ENCODE results near the gene DOCK7. TPM values are rescaled to one million over a fixed set of nuclear protein-coding genes. Genes with fewer than 3 reads are reported as not detected.

The DOCK7 gene
- total and polyA plus RNA-seq, 12 donors, result 3.5 to 17.1 (median 11.2) TPM

DNA sequence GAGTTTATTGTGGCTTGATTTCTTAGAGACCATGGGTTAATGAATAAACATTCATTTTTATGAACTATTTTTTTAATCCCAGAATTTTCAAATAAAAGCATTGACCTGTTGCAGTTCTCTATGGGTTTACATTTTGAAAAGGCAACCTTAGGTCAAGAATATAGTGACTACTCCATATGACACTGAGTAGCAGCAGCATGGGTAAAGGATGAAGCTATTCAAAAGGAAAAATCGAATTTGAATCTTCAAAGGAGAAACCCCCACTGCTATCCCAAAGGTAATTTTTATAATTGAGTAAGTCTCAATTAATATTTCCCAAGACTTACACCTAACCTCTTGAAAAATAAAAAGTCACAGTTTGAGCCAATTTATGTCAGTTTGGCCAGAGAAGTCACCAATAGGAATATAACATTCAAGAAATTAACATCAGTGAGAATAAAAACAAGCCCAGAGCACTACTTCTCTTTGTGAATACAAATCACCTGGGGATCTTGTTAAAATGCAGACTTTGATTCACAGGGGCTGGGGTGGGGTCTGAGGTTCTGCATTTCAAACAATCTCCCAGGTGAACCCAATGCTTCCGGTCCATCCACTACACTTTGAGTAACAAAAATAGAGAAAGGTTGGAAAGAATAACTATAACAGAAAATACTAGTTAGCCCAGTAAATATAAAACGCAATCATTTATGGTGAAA is 211.5 kb downstream of the DOCK7 start:
- Histone ChIP-seq H3K27me3 (no peaks in the 10 kb centered on the region), H3K36me3 (peaks cover 0 to 74% (median 14%) of the 10 kb centered on the region in 9 donors), H3K4me3 (no peak overlapping the region), H3K4me1 (no peaks in the 10 kb centered on the region), H3K27ac (no peak overlapping the region), H3K9me3 (no peaks in the 10 kb centered on the region)
- intact Hi-C loops (cut with DNase I), result no loop called here
- DNase-seq (no peak), ATAC-seq (no peak)
- TF ChIP-seq CTCF (IDR thresholded peaks at IDR 0.05), result no peak
- 77 to 84% methylated on average over 3 of the region's 3 CpGs for WGBS, 2 donors

GRCh38 chr1:62467092-62467491 is 221.1 kb downstream of the DOCK7 start:
- no peak for DNase-seq
- TF ChIP-seq CTCF (IDR thresholded peaks at IDR 0.05), result no peak
- Histone ChIP-seq H3K4me1 (no peaks in the 10 kb centered on the region), H3K4me3 (no peak overlapping the region), H3K36me3 (peaks cover 0 to 82% (median 25%) of the 10 kb centered on the region in 9 donors), H3K9me3 (peaks cover 0 to 29% (median 0%) of the 10 kb centered on the region in 11 donors), H3K27me3 (no peaks in the 10 kb centered on the region), H3K27ac (no peak overlapping the region)
- intact Hi-C loops (cut with DNase I), result no loop called here
- no peak for ATAC-seq

- Histone ChIP-seq H3K36me3 (peaks cover 0 to 38% (median 17%) of the 10 kb centered on the region in 9 donors), H3K27me3 (no peaks in the 10 kb centered on the region), H3K27ac (no peak overlapping the region), H3K4me1 (no peaks in the 10 kb centered on the region), H3K9me3 (no peaks in the 10 kb centered on the region), H3K4me3 (no peak overlapping the region)
- no peak for DNase-seq
- TF ChIP-seq CTCF (IDR thresholded peaks at IDR 0.05), result no peak
- WGBS, 2 donors, result 95 to 98% methylated on average over 3 of the region's 3 CpGs
- intact Hi-C loops (cut with DNase I), result no loop called here
- no peak for ATAC-seq
Observed at GRCh38 chr1:62462370-62462769, 225.8 kb downstream of the DOCK7 start.

- H3K9me3 ChIP-seq, result no peaks in the 10 kb centered on the region
- WGBS, 2 donors, result 86% methylated on average over 7 of the region's 7 CpGs
- intact Hi-C loops (cut with DNase I), result no loop called here
- peaks cover 0 to 52% (median 15%) of the 10 kb centered on the region in 9 donors for H3K36me3 ChIP-seq
- no peaks in the 10 kb centered on the region for H3K27me3 ChIP-seq
- no peak overlapping the region for H3K27ac ChIP-seq
- H3K4me1 ChIP-seq, result no peaks in the 10 kb centered on the region
- H3K4me3 ChIP-seq, result no peak overlapping the region
- TF ChIP-seq CTCF (IDR thresholded peaks at IDR 0.05), result no peak
- no peak for DNase-seq
- ATAC-seq, result no peak
Observed at GRCh38 chr1:62457955-62458354, 230.2 kb downstream of the DOCK7 start.

Measured in heart right ventricle (tissue), 16 donors.